Measurements from ENCODE around the gene ADCY4.

Gene ADCY4

DNA sequence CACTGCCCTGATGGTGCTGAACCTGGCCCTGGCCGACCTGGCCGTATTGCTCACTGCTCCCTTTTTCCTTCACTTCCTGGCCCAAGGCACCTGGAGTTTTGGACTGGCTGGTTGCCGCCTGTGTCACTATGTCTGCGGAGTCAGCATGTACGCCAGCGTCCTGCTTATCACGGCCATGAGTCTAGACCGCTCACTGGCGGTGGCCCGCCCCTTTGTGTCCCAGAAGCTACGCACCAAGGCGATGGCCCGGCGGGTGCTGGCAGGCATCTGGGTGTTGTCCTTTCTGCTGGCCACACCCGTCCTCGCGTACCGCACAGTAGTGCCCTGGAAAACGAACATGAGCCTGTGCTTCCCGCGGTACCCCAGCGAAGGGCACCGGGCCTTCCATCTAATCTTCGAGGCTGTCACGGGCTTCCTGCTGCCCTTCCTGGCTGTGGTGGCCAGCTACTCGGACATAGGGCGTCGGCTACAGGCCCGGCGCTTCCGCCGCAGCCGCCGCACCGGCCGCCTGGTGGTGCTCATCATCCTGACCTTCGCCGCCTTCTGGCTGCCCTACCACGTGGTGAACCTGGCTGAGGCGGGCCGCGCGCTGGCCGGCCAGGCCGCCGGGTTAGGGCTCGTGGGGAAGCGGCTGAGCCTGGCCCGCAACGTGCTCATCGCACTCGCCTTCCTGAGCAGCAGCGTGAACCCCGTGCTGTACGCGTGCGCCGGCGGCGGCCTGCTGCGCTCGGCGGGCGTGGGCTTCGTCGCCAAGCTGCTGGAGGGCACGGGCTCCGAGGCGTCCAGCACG, 18.9 kb downstream of the ADCY4 start:
- no peak for DNase-seq (ENCODE audit: low read depth in 3 of 3)

DNA sequence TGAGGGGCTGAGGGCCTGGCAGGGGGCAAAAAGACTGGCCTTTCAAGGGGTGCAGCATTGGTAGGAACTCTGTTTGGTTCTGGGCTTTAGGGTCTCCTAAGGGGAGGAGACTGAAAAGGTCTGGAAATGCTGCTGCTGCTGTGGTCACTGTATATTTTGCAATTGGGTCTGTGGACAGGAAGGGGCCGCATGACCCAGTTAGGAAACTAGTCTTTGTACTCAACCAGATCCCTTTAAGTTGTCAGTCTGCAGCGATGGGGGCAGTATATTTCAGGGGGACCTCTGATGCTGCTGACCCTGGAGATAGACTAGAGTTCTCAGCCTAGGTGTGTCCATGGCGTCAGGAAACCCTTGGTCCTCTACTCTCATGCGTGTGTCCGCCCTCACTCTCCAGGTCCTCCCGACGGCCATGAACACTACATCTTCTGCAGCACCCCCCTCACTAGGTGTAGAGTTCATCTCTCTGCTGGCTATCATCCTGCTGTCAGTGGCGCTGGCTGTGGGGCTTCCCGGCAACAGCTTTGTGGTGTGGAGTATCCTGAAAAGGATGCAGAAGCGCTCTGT, 19.5 kb downstream of the ADCY4 start:
- no peak for DNase-seq (ENCODE audit: low read depth in 3 of 3)

DNA sequence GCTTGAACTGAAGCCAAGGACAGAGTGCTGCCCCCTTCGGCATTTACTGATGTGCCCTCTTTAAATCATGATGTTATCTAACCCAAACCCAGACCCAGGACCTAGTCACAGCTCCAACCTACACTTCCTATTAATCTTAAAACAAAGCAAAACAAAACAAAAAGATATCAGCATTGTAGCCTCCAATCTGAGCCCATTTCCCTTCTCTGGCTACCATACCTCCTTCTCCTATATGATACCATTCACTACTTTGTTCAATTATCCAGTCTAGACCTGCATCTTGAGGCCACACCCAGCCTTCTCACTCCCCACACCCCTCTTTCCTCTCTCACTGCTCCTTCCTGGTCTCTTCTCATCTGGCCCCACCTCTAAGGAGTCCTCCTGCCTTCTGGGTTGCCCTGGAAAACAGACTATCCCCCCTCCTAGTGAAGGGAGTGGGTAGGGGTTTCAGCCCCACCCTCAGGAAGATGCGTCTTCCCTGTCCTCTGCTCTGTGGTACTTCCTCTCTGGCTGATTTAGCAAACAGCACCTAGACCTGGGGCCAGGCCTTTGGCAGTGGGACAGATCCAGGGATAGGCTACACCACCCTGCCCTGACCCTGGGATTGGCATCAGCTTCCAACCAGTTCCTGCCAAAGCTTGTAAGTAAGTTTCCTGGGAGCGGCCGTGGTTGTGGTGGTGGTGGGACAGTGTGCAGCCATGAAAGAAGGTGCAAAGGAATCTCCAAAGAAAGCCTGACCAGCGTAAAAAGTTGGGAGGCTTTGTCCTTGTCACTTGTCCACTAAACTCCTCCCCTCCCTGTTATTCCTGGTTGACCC, 20.3 kb downstream of the ADCY4 start:
- DNase-seq (ENCODE audit: low read depth in 3 of 3) = no peak

DNA sequence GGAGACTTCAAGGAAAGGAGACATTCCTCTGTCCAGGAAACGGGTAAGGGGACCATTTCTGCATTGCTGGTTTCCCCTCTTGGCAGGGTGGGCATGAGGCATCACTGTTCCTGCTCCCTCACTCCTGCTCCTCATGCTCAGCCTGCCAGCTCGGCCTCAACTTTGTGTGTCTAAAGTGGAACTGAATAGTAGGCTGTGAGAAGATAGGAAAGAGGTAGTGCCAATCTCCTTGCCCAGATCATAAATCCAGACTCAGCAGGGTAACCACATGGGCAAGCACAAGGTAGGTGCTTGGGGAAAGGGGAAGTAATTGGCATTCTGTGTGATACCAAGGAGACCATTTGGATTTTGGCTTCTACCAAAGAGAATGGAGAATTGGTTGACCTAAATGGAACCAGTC, 21.0 kb downstream of the ADCY4 start:
- DNase-seq (ENCODE audit: low read depth in 3 of 3) = no peak

DNA sequence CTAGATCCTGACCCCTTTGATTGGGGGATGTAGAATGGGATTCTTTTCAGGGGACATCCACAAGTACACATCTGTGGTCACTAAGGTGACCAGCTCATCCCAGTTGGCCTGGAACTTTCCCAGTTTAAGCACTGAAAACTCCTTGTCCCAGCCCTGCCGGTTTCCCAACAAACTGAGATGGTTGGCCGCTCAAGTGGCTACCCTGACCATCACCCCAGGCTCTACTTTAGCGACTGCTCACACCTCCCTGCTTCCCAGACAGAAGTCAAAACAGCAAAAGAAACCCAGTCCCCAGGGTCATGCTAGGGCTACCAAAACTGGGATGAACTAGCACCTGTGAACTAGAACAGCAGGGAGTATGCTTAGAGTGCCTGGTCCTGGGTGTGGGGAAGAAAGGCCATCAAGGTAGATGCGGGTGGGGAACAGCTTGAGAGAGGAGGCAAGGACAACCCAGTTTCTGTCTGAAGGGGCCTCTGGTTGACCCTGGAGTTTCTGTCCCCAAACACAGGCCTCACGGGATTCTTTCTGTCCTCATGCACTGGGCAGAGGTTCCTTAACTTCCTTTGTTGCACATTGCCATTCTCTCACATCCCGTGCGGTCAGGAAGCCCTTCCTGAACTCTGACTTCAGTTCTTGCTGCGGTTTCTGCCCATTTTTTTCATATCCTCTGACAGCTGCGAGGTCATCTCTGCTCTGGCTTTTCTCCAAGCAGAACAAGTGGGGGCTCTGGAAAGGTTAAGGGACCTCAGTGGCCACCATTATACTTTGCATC, 21.9 kb downstream of the ADCY4 start:
- no peak for DNase-seq (ENCODE audit: low read depth in 3 of 3)

DNA sequence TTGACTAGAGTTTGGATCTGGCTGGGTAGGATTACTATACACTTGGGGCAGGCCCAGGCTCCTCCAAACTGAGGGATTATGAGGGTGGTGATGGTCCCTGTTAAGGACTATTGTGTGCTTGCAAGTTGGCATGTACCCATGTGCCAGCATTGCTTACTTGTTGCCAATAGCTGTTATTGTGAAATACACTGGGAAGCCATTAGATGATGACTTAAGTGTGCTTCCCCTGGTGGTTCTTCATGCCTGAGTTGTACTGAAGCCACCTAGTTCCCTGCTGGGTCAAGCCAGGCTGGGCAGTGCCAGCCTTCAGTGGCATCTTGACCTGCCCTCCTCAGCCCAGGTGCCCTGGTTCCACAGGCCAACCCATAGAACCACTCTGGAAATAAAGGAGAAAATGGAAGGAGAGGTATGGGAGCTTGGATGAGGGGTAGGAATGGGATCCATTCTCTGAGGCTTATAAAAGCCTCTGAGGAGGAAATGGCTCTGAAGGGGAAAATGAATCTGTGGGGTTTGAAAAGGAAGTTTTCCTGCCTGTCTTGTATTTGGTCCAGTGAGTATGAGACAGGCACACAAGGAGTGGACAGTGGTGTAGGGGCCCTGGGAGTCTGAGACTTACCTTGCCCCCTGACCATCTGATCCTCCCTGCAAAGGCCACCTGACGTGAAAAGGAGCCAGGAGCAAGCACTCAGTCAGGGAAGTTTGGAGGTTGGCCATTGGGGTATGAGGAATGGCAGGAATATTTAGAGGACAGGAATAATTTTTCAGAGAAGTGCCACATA, 22.8 kb downstream of the ADCY4 start:
- no peak for DNase-seq (ENCODE audit: low read depth in 3 of 3)

DNA sequence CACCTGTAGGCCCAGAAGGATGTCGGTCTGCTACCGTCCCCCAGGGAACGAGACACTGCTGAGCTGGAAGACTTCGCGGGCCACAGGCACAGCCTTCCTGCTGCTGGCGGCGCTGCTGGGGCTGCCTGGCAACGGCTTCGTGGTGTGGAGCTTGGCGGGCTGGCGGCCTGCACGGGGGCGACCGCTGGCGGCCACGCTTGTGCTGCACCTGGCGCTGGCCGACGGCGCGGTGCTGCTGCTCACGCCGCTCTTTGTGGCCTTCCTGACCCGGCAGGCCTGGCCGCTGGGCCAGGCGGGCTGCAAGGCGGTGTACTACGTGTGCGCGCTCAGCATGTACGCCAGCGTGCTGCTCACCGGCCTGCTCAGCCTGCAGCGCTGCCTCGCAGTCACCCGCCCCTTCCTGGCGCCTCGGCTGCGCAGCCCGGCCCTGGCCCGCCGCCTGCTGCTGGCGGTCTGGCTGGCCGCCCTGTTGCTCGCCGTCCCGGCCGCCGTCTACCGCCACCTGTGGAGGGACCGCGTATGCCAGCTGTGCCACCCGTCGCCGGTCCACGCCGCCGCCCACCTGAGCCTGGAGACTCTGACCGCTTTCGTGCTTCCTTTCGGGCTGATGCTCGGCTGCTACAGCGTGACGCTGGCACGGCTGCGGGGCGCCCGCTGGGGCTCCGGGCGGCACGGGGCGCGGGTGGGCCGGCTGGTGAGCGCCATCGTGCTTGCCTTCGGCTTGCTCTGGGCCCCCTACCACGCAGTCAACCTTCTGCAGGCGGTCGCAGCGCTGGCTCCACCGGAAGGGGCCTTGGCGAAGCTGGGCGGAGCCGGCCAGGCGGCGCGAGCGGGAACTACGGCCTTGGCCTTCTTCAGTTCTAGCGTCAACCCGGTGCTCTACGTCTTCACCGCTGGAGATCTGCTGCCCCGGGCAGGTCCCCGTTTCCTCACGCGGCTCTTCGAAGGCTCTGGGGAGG, 23.9 kb downstream of the ADCY4 start, which contains the start of gene LTB4R:
Gene LTB4R, plus strand, starts transcription at position 857 of the 959 bp plus-strand sequence. CDS start 4,150 bp downstream, outside the sequence.
- DNase-seq (ENCODE audit: low read depth in 3 of 3) = peak in 1 of 3 experiments; percentile 59

DNA sequence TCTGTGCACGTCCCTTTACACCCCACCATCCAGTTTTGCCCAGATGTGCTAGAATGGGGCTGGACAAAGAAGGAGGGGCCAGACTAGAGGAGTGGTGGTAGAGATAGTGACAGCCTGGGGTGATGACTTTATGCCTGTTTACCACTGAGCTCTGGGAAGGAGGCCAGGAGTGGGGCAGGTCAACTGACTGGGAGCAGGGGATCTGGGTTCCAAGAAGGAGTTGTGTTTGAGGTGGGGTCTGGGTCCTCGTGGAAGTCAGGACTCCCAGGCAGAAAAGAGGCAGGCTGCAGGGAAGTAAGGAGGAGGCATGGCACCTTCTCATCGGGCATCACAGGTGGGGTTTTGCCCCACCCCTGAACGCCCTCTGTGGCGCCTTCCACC, 24.6 kb downstream of the ADCY4 start:
- DNase-seq (ENCODE audit: low read depth in 3 of 3) = no peak

DNA sequence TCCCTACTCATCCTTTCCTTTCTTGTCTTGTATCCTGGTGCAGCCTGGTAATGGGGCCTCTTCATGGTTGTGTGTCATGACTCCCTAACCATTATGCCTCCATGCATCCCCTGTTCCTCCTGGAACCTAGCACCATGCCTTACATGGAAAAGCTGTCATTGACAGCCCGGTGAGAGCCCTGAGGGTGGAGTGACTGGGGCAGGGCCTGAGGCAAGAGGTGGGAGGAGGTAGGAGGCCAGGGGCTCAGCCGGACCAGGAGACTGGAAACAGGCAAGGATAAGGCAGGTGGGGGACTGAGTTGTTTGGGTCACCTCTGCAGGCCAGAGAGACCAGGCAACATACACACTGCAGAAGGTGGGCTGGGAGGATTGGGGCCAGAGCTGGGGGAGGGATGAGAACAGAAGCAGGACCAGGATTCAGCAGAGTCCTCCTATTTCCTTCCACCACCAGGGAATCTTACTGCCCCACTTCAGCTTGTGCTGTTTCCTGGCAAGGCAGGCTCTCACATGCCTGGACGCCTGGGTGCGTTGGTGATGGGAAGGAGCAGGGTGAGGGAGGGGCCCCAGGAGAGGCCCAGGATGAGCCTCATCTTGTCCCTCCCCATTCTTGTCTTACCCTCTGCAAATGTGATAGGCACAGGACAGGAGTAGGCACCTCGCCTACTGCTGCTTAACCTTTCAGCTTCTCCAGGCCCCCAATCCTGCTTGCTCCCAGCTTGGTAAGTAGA, 25.2 kb downstream of the ADCY4 start, which contains the start of gene LTB4R2:
Gene LTB4R2, plus strand, starts transcription at position 603 of the 727 bp plus-strand sequence. CDS start 525 bp downstream, outside the sequence.
- DNase-seq (ENCODE audit: low read depth in 3 of 3) = no peak

DNA sequence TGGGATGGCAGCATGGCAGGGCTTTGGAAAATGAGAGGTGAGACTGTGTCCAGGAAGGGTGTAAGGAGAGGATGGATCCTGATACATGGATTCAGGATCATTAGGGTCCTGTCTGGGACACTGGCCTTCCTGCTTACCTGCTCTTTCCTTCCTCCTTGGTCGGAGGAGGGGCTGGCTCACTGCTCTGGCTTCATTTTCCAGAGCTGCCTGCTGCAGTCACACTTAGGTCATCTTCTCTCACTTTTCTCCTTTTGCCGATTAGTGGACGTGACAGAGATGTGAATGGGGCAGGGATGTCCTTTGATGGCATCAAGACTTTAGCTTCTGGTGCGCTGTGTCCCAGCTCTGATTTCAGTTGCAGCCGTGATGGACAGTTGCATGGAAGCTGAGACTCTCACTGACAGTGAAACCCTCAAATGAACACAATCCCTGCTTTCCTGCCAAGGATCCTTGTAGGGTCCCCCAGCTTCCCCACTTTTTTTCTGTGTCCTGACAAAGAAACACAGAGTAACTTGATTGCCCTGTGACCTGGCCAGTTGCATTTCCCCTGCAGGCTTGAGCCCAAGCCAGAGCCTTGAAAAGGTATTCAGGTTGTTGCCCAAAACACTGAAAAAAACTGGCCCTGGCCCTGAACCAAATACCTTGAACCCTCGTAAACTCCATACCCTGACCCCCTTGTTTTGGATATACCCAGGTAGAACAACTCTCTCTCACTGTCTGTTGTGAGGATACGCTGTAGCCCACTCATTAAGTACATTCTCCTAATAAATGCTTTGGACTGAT, 26.3 kb downstream of the ADCY4 start:
- DNase-seq (ENCODE audit: low read depth in 3 of 3) = no peak

DNA sequence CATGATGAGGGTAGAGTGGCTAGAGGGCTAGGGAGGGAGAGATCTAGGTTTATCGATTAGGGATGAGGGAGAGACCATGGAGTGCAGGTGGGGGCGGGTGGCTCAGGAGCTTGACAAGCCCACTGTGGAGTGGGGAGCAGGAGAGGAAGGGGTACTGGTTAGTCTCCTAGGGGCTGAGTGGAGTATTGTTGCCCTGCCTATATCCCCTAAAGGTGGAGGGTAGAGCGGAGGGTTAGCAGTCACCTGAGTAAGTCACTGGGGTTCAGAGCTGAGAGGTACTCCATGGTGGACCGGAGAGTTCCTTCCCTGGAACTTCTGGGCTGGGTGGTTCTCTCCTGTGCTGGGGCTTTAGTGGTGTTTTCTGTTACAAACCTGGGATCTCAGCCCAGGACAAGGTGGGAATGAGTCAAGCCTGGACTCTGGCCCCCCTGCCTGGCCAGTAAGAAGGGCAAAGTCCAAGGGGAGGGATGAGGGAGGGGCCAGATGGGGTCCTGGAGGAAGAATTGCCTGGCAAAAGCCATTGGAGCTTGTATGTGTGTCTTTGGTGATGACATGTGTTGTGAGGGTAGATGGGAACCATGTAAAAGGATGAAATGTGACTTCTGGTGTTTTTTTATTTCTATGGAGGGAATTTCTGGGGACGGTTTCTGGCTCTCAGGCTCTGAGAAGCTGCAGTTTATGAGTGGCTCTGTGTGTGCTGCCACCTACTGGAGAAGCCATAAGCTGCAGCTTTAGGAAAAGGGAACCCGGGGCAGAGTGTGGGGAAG, 27.1 kb downstream of the ADCY4 start, which contains the start of gene CIDEB:
Gene CIDEB, minus strand, starts transcription at position 403 of the 767 bp plus-strand sequence. Its CDS starts 119 bp downstream, at position 284.
- peak in 2 of 3 experiments; percentile 49 to 55 for DNase-seq (ENCODE audit: low read depth in 3 of 3)

DNA sequence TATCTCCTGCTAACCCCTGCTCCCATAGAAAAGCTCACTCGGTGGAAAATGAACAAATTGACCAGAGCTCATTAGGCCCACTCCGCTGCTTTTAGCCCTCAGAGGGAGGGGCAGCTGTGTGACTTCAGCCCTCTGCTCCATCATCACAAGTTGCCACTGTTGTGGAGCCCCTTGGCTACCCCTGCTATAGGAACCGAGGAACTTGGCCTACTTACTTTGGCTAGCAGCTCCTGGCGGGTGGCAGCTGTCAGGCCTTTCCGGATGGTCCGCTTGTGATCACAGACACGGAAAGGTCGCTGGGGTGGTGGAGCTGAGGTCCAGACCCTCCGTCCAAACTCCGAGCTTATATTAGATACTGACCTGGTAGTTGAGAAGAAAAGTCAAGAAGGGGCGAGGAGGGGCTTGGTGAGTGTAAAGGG, 27.7 kb downstream of the ADCY4 start:
- DNase-seq (ENCODE audit: low read depth in 3 of 3) = no peak

DNA sequence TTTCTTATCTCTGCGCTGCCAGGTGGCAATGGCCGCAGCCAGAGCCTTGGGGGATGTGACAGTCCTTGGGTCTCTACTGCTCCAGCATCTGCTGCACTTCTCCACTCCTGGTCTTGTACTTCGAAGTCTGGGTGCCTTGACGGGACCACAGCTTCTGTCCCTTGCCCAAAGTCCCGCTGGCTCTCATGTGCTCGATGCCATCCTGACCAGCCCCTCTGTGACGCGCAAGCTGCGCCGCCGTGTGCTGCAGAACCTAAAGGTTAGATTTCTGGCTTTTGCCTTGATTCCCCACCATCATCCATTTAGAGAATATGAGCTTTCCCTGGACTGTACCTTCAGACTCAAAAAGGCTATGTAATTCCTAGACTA, 30.9 kb downstream of the ADCY4 start:
- DNase-seq (ENCODE audit: low read depth in 3 of 3) = no peak

DNA sequence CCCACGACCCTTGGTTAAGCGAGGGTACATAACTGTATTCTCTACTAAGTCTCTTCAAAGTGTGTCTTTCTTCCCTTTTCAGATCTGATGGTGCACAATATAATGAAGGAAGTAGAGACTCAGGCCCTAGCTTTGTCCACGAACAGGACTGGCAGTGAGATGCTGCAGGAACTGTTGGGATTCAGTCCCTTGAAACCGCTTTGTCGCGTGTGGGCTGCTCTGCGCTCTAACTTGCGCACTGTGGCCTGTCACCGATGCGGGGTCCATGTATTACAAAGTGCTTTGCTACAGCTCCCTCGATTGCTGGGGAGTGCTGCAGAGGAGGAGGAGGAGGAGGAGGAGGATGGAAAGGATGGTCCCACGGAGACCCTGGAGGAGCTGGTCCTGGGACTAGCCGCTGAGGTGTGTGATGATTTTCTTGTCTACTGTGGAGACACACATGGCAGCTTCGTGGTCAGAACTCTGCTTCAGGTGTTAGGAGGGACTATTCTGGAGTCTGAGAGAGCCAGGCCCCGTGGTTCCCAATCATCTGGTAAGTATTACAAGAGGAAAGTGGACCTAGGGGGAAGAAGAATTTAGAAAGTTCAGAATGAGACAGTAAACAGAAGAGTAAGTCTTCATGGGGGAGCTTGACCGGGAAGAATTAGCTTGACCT, 34.4 kb downstream of the ADCY4 start:
- no peak for DNase-seq (ENCODE audit: low read depth in 3 of 3)

DNA sequence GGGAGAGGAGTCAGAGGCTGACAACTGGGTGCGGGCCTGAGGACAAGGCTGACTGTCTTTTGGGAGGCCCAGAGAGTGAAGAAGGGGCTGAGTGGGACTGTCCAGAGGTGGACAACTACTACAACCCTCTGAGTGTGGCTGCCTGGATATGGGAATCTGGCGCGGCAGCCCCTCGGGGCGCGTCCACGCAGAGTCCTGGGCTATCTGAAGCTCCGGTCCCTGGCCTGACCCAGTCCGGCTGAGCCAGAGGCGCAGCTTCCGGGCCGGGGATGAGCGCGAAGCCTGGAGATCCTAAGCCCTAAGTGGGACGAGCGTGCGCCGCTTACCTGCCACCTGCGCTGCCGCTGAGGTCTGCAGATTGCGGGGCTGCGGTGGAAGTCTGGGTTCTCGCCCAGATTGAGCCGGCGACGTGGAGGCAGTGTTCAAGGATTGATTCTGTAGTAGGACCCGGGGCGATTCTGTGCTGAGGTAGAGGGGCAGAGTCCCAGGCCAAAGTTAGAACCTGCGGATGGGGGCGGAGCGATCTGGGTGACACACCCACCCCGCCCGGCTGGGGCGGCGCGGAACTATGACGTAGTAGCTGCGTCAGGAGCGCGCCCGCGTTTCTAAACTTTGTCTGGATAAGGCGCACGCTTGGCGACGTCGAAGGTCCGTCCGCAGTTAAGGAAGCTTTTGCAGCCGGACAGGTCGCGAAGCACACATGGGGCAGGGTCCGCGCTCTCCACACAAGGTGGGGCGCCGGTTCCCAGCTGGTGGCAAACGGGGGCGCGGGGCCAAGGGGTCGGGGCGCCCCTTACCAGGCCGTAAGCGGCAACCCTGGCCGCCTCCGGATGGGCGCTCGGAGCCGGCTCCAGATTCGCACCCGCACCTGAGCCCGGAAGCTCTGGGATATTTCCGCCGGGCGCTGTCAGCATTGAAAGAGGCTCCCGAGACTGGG, 35.3 kb downstream of the ADCY4 start, which contains the start of the genes DHRS1 and NOP9:
Gene DHRS1, minus strand, starts transcription at position 526 of the 937 bp plus-strand sequence. CDS start 674 bp downstream, outside the sequence.
Gene NOP9, plus strand, starts transcription at position 596 of the 937 bp plus-strand sequence. Its CDS starts 105 bp downstream, at position 701.
- DNase-seq (ENCODE audit: low read depth in 3 of 3) = peak; percentile 87 to 91 (median 89)

Data from stimulated activated CD4-positive, alpha-beta T cell treated with anti-CD3 and anti-CD28 coated beads, TNF-alpha, amount 100 ng/mL, for 24 hours (primary cell).